HepG2 (cell line): ENCODE results near the gene BAIAP2L1. TPM values are rescaled to one million over a fixed set of nuclear protein-coding genes. Genes with fewer than 3 reads are reported as not detected.

ENCODE experiments used
- HNRNPLL ChIP-seq: fragments of 200-400 bp; formaldehyde crosslinking; IDR thresholded peaks from 2 replicates; pipeline ENCODE4 v1.6.1; 2017; ENCODE audit warnings: mild to moderate bottlenecking, low read depth, low read length; ENCODE audit not compliant: poor library complexity, severe bottlenecking
- HOXA7 ChIP-seq: sonication (generic); formaldehyde crosslinking; IDR thresholded peaks from 2 replicates; pipeline ENCODE4 v1.8.1; 2022; ENCODE audit warnings: mild to moderate bottlenecking, missing genetic modification reagents, moderate library complexity
- MEF2D ChIP-seq: sonication (generic); formaldehyde crosslinking; IDR thresholded peaks from 2 replicates; pipeline ENCODE4 v1.5.1; 2020; ENCODE audit warnings: mild to moderate bottlenecking, missing genetic modification reagents
- MXI1 ChIP-seq: IDR thresholded peaks from 3 replicates; pipeline ENCODE4 v1.6.1; 2012; ENCODE audit warnings: low read depth, low read length, inconsistent platforms, borderline replicate concordance
- PHF21A ChIP-seq: sonication (generic); formaldehyde crosslinking; IDR thresholded peaks from 2 replicates; pipeline ENCODE4 v1.5.0; 2020; ENCODE audit warnings: mild to moderate bottlenecking, missing genetic modification reagents
- RARA ChIP-seq: IDR thresholded peaks from 2 replicates; pipeline ENCODE4 v1.6.1; 2016; ENCODE audit warnings: missing genetic modification reagents, missing compliant biosample characterization
- SALL1 ChIP-seq: sonication (generic); formaldehyde crosslinking; IDR thresholded peaks from 2 replicates; pipeline ENCODE4 v1.8.0; 2022; ENCODE audit warnings: mild to moderate bottlenecking, missing genetic modification reagents
- SP2 ChIP-seq: sonication (generic); formaldehyde crosslinking; IDR thresholded peaks from 2 replicates; pipeline ENCODE4 v1.5.1; 2020; ENCODE audit warnings: mild to moderate bottlenecking, missing genetic modification reagents
- SUZ12 ChIP-seq: fragments of 150-350 bp; IDR thresholded peaks from 2 replicates; pipeline ENCODE4 v1.6.1; 2014; ENCODE audit warnings: low read depth, low read length
- TCF7 ChIP-seq: sonication (generic); IDR thresholded peaks from 2 replicates; pipeline ENCODE4 v1.6.1; 2016; ENCODE audit warnings: antibody characterized with exemption, low read depth
- ZFYVE20 ChIP-seq: sonication (generic); formaldehyde crosslinking; IDR thresholded peaks from 2 replicates; pipeline ENCODE4 v1.8.0; 2023; ENCODE audit warnings: low read depth, mild to moderate bottlenecking, moderate library complexity, missing genetic modification reagents, borderline replicate concordance
- ZNF232 ChIP-seq: sonication (generic); formaldehyde crosslinking; IDR thresholded peaks from 2 replicates; pipeline ENCODE4 v1.4.0; 2020; ENCODE audit warnings: missing genetic modification reagents, borderline replicate concordance
- ZNF484 ChIP-seq: sonication (generic); formaldehyde crosslinking; IDR thresholded peaks from 2 replicates; pipeline ENCODE4 v1.5.1; 2020; ENCODE audit warnings: mild to moderate bottlenecking, low read depth, missing genetic modification reagents, borderline replicate concordance
- ZNF543 ChIP-seq: sonication (generic); formaldehyde crosslinking; IDR thresholded peaks from 2 replicates; pipeline ENCODE4 v1.4.0; 2020; ENCODE audit warnings: mild to moderate bottlenecking, missing genetic modification reagents
- ZNF549 ChIP-seq: sonication (generic); formaldehyde crosslinking; IDR thresholded peaks from 2 replicates; pipeline ENCODE4 v1.5.0; 2020; ENCODE audit warnings: missing genetic modification reagents
- ZNF816 ChIP-seq: sonication (generic); formaldehyde crosslinking; IDR thresholded peaks from 2 replicates; pipeline ENCODE4 v1.8.0; 2022; ENCODE audit warnings: missing genetic modification reagents, mild to moderate bottlenecking, borderline replicate concordance
- ZNF878 ChIP-seq: sonication (generic); formaldehyde crosslinking; IDR thresholded peaks from 2 replicates; pipeline ENCODE4 v1.8.1; 2023; ENCODE audit warnings: mild to moderate bottlenecking, missing genetic modification reagents, moderate library complexity
- polyA plus RNA-seq, 8 experiments: library from polyadenylated mRNA; depleted of rRNA in 3 of 8; stranded (reverse) in 7 of 8; unstranded in 1 of 8; fragments of >200 nt; fragmentation: Illumina TruSeq in 4 of 8; extraction: Trizol in 4 of 8; gene quantifications; 2 replicates each; pipeline versions ENCODE4 v1.2.1 to v1.2.3, GENCODE V29; 2011 to 2016; ENCODE audit warnings: low read depth in 4 of 8, missing spikeins in 1 of 8, mixed read lengths in 1 of 8; ENCODE audit not compliant: insufficient read depth in 1 of 8
- total RNA-seq, 5 experiments: library from RNA; depleted of rRNA; stranded (reverse); fragments of >200 nt; fragmentation: Illumina TruSeq; extraction: Trizol; gene quantifications; 2 replicates each; pipeline ENCODE4 v1.2.3, GENCODE V29; 2016; ENCODE audit warnings: low read depth in 1 of 5
- TF ChIP-seq, protein P1 (sequence below): sonication (generic); formaldehyde crosslinking; IDR thresholded peaks from 2 replicates; pipeline ENCODE4 v1.4.0; 2020; ENCODE audit warnings: missing genetic modification reagents
- TF ChIP-seq, protein P2 (sequence below): sonication (generic); formaldehyde crosslinking; IDR thresholded peaks from 2 replicates; pipeline ENCODE4 v1.4.0; 2020; ENCODE audit warnings: mild to moderate bottlenecking, missing genetic modification reagents
- TF ChIP-seq, protein P3 (sequence below): IDR thresholded peaks from 2 replicates; pipeline ENCODE4 v1.4.0; 2020; ENCODE audit warnings: mild to moderate bottlenecking, missing genetic modification reagents
- TF ChIP-seq, protein P4 (sequence below): sonication (generic); formaldehyde crosslinking; IDR thresholded peaks from 2 replicates; pipeline ENCODE4 v1.5.0; 2020; ENCODE audit warnings: mild to moderate bottlenecking, missing genetic modification reagents, borderline replicate concordance

The BAIAP2L1 gene
- total and polyA plus RNA-seq, 2 of the 13 experiments (the other 11 are each of a cell fraction or from before 2014, with no cell fraction given) = 13.0 to 21.5 TPM

DNA sequence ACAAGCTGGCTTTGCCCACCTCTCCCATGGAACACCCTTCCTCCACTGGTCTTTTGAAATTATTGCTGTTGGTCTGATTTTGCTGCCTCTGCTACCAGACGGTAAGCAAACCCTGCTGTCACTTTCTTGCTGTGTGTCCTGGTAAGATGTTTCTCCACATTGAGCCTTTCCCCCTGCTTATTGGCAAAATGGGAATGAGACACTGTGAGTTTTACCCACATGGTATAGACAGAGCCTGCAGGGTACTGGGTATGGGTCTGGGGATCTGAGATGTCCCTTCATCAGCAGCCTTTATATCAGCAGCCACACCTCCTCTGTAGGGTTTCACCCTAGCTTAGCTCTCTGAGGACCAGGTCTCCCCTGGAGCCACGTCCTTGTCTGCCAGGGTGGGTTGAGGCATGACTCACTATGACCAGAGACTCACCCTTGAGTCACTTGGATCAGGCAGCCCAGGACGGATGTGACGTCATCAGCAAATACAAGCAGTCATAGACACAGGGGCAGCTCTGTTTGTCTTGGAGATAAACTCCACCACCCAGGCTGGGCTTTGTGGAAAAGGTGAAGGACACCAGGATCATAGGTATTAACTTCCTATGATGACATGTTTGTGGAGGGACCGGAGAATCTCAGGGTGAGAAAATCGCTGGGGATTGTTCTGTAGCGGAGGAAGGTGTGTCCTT lies 17.9 kb upstream of the BAIAP2L1 start (continued):
- TF ChIP-seq ZFYVE20 (CRISPR knock-in tag) = no peak
- TF ChIP-seq MEF2D = peak; percentile 93
- TF ChIP-seq SP2 (CRISPR knock-in tag) = no peak
- TF ChIP-seq, protein P1, sequence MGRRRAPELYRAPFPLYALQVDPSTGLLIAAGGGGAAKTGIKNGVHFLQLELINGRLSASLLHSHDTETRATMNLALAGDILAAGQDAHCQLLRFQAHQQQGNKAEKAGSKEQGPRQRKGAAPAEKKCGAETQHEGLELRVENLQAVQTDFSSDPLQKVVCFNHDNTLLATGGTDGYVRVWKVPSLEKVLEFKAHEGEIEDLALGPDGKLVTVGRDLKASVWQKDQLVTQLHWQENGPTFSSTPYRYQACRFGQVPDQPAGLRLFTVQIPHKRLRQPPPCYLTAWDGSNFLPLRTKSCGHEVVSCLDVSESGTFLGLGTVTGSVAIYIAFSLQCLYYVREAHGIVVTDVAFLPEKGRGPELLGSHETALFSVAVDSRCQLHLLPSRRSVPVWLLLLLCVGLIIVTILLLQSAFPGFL = no peak
- peak; percentile 99 for TF ChIP-seq SALL1 (CRISPR knock-in tag)
- TF ChIP-seq RARA (CRISPR knock-in tag) = peak; percentile 99
- TF ChIP-seq ZNF484 = no peak
- TF ChIP-seq ZNF549 = no peak
- TF ChIP-seq HOXA7 = no peak
- no peak for TF ChIP-seq ZNF816
- TF ChIP-seq ZNF543 (CRISPR knock-in tag) = peak; percentile 71; the same call in 1 of the 2 replicates
- TF ChIP-seq, protein P2, sequence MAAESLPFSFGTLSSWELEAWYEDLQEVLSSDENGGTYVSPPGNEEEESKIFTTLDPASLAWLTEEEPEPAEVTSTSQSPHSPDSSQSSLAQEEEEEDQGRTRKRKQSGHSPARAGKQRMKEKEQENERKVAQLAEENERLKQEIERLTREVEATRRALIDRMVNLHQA (CRISPR knock-in tag) = no peak
- peak; percentile 61; the same call in 1 of the 3 replicates for TF ChIP-seq MXI1
- TF ChIP-seq, protein P3, sequence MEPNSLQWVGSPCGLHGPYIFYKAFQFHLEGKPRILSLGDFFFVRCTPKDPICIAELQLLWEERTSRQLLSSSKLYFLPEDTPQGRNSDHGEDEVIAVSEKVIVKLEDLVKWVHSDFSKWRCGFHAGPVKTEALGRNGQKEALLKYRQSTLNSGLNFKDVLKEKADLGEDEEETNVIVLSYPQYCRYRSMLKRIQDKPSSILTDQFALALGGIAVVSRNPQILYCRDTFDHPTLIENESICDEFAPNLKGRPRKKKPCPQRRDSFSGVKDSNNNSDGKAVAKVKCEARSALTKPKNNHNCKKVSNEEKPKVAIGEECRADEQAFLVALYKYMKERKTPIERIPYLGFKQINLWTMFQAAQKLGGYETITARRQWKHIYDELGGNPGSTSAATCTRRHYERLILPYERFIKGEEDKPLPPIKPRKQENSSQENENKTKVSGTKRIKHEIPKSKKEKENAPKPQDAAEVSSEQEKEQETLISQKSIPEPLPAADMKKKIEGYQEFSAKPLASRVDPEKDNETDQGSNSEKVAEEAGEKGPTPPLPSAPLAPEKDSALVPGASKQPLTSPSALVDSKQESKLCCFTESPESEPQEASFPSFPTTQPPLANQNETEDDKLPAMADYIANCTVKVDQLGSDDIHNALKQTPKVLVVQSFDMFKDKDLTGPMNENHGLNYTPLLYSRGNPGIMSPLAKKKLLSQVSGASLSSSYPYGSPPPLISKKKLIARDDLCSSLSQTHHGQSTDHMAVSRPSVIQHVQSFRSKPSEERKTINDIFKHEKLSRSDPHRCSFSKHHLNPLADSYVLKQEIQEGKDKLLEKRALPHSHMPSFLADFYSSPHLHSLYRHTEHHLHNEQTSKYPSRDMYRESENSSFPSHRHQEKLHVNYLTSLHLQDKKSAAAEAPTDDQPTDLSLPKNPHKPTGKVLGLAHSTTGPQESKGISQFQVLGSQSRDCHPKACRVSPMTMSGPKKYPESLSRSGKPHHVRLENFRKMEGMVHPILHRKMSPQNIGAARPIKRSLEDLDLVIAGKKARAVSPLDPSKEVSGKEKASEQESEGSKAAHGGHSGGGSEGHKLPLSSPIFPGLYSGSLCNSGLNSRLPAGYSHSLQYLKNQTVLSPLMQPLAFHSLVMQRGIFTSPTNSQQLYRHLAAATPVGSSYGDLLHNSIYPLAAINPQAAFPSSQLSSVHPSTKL (CRISPR knock-in tag) = peak; percentile 98
- TF ChIP-seq ZNF878 (CRISPR knock-in tag) = peak; percentile 91
- peak; percentile 84 for TF ChIP-seq TCF7
- TF ChIP-seq, protein P4, sequence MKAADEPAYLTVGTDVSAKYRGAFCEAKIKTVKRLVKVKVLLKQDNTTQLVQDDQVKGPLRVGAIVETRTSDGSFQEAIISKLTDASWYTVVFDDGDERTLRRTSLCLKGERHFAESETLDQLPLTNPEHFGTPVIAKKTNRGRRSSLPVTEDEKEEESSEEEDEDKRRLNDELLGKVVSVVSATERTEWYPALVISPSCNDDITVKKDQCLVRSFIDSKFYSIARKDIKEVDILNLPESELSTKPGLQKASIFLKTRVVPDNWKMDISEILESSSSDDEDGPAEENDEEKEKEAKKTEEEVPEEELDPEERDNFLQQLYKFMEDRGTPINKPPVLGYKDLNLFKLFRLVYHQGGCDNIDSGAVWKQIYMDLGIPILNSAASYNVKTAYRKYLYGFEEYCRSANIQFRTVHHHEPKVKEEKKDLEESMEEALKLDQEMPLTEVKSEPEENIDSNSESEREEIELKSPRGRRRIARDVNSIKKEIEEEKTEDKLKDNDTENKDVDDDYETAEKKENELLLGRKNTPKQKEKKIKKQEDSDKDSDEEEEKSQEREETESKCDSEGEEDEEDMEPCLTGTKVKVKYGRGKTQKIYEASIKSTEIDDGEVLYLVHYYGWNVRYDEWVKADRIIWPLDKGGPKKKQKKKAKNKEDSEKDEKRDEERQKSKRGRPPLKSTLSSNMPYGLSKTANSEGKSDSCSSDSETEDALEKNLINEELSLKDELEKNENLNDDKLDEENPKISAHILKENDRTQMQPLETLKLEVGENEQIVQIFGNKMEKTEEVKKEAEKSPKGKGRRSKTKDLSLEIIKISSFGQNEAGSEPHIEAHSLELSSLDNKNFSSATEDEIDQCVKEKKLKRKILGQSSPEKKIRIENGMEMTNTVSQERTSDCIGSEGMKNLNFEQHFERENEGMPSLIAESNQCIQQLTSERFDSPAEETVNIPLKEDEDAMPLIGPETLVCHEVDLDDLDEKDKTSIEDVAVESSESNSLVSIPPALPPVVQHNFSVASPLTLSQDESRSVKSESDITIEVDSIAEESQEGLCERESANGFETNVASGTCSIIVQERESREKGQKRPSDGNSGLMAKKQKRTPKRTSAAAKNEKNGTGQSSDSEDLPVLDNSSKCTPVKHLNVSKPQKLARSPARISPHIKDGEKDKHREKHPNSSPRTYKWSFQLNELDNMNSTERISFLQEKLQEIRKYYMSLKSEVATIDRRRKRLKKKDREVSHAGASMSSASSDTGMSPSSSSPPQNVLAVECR (CRISPR knock-in tag) = peak; percentile 77; the same call in 1 of the 2 replicates
- TF ChIP-seq HNRNPLL = no peak
- peak; percentile 96 for TF ChIP-seq PHF21A (CRISPR knock-in tag)
- no peak for TF ChIP-seq ZNF232
- no peak for TF ChIP-seq SUZ12
